Suprapubic skin (tissue), 3 donors: Measurements from ENCODE around the gene ACOX3.

ENCODE experiments used
- POLR2A ChIP-seq, 2 donors: fragments of 450-650 bp; IDR thresholded peaks; one replicate each; pipeline ENCODE4 v1.6.1; 2017; ENCODE audit warnings: antibody characterized with exemption in 2 of 2, mild to moderate bottlenecking in 2 of 2, moderate library complexity in 2 of 2
- TF ChIP-seq, protein P1 (sequence below), 2 donors: fragments of 200-600 bp in 1 of 2; fragments of 450-650 bp in 1 of 2; sonication (generic) in 1 of 2; IDR thresholded peaks; one replicate each; pipeline ENCODE4 v1.5.1; 2016 to 2019; ENCODE audit warnings: antibody characterized with exemption in 2 of 2, mild to moderate bottlenecking in 1 of 2, moderate library complexity in 1 of 2

DNA sequence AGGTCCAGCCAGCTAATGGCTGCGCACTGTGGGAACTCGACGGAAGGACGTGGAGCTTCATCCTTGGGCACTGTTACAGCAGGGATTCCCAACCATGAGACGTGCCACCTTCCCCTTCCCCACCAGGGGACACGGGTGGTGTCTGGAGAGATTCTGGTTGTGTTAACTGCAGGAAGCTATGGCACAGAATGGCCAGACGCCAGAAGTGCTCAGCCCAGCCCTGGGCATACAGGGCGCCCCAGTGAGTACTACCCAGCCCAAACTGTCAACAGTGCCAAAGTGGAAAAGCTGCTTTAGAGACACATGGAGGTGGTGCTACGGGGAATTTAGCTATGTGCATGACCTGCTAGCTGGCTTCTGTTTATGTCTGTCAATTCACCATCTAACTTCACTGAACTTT lies 32.8 kb downstream of the ACOX3 start:
- no peak for TF ChIP-seq POLR2A (IDR thresholded peaks at IDR 0.05)
- TF ChIP-seq, protein P1, sequence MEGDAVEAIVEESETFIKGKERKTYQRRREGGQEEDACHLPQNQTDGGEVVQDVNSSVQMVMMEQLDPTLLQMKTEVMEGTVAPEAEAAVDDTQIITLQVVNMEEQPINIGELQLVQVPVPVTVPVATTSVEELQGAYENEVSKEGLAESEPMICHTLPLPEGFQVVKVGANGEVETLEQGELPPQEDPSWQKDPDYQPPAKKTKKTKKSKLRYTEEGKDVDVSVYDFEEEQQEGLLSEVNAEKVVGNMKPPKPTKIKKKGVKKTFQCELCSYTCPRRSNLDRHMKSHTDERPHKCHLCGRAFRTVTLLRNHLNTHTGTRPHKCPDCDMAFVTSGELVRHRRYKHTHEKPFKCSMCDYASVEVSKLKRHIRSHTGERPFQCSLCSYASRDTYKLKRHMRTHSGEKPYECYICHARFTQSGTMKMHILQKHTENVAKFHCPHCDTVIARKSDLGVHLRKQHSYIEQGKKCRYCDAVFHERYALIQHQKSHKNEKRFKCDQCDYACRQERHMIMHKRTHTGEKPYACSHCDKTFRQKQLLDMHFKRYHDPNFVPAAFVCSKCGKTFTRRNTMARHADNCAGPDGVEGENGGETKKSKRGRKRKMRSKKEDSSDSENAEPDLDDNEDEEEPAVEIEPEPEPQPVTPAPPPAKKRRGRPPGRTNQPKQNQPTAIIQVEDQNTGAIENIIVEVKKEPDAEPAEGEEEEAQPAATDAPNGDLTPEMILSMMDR (IDR thresholded peaks at IDR 0.05): no peak
